Stimulated activated CD4-positive, alpha-beta T cell treated with anti-CD3 and anti-CD28 coated beads, Interleukin-12 subunit alpha, Interleukin-12 subunit beta, amount 100 ng/mL, for 24 hours (primary cell): ENCODE data around the gene ADAMTSL5.

Experiments
- DNase-seq, 2 experiments: peaks; one replicate each; pipeline ENCODE4 v3.0.0-alpha.2; 2020; ENCODE audit warnings: low read depth in 2 of 2

Gene ADAMTSL5

GRCh38 chr19:1495799-1496713 lies 16.8 kb downstream of the ADAMTSL5 start:
- no peak for DNase-seq

DNA sequence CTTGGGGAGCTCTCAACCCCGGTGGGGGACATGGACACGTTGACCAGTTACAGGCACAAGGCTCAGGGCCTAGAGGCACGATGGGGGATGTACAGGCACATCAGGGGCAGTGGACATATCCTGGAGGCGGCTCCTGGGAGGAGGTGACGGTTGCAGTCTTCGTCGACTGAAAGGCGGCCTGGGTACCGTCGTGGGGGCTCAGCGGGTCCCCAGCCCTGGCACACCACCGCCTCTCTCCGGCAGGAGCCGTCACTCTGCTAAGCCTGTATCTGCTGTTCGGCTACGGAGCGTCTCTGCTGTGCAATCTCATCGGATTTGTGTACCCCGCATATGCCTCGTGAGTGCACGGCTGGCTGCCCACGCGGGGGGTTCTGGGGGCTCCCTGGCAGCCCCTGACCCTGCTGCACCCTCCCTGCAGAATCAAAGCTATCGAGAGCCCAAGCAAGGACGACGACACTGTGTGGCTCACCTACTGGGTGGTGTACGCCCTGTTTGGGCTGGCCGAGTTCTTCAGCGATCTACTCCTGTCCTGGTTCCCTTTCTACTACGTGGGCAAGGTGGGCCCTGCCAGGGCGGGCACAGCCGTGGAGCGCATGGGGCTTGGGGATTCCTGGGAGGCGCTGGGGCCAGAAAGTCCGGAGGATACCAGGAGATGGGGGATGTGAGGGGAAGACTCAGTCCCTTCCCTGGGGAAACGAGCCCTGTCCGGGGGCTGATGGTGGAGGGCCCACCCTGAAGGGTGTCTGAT lies 17.6 kb downstream of the ADAMTSL5 start:
- DNase-seq: no peak

GRCh38 chr19:1494115-1494815 lies 18.6 kb downstream of the ADAMTSL5 start:
- DNase-seq: no peak

GRCh38 chr19:1492474-1493006 lies 20.3 kb downstream of the ADAMTSL5 start:
- no peak for DNase-seq

- DNase-seq: no peak
These were observed 21.0 kb downstream of the ADAMTSL5 start for GRCh38 chr19:1491849-1492170.

GRCh38 chr19:1491114-1491848 lies 21.5 kb downstream of the ADAMTSL5 start, which contains the start of gene REEP6:
Gene REEP6 (plus strand): TSS chr19:1491181. CDS start chr19:1491270, 89 bp downstream.
- DNase-seq: no peak

DNA sequence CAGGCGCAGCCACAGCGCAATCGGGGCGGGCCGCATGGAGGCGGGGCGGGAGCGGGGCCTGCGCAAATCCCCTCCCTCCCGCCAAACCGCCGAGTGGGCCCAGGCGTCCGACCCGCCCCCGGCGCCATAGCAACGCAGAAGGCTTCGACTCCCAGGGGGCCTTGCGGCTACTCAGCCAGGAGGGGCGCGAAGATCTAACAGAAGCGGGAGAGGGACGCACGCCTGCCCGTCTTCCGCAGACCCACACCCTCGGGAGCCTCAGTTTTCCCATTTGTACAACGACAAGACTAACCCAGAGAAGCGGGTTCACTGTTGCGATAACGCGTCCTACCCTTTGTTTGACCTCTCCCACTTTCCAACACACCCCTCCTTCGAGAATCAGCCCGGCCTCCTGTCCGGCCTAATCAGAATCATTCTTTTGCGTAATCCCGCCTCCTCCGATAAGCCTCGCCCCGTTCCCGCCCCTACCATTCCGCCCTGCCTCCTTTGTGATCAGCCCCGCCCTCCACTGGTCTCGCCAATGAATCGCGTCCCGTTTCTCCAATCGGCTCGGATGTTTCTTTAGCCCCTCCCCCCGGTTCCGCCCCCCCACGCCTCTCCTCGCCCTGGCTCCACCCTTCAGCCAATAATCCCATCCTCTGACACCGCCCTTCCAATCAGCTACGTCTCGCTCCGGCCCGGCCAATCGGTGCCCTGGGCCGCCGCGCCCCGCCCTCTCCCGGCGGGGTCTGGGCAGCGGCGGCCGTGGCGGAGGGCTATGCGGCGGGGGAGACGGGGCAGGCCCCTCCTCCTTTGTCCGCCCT lies 22.3 kb downstream of the ADAMTSL5 start, which contains the start of gene PCSK4:
Gene PCSK4 (minus strand): TSS at position 40 of the 803 bp plus-strand sequence. CDS start 4 bp downstream, at position 36.
- DNase-seq: peak; percentile 97 to 99

DNA sequence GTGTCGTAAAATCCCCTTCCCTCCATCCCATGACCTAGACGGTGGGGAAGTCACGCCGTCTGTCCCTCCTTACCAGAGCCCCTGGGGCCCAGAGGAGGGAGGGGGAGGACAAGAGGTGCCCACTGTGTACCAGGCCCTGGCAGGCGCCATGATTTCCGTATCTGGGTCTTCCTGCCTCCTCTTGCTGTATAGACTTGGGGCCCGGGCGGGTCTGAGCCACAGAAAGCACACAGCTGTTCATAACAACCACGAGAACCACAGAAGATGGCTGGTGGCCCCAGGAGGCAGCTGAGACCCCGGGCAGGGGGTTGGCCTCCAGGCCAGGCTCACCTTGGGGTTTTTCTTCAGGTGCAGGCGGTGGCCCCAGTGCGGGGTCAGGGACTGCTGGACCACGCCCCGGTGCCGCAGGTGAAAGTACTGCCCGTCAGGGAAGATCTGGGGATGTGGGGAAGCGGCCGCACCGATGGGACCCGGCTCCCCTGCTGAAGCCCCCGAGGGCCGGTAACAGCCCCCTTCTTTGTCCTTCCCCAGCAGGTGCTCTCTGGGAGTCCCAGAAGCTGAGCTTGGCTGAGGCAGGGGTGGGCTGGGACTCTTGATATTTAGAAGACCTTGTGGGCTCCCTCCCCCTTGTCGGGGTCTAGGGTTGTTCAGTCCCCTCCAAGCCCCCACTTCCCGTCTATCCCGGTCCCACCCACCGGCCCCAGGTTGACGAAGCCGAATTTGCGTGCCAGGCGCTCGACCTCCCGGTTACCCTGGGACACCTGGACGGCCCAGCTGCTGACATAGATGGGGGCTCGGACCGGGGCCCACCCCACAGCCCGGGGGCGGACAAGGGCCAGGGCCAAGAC lies 23.1 kb downstream of the ADAMTSL5 start:
- no peak for DNase-seq

- no peak for DNase-seq
These were observed 24.6 kb downstream of the ADAMTSL5 start for GRCh38 chr19:1488282-1488601.

- no peak for DNase-seq
These were observed 25.1 kb downstream of the ADAMTSL5 start for GRCh38 chr19:1487576-1488281.

- DNase-seq: no peak
These were observed 25.9 kb downstream of the ADAMTSL5 start for GRCh38 chr19:1486720-1487575.

DNA sequence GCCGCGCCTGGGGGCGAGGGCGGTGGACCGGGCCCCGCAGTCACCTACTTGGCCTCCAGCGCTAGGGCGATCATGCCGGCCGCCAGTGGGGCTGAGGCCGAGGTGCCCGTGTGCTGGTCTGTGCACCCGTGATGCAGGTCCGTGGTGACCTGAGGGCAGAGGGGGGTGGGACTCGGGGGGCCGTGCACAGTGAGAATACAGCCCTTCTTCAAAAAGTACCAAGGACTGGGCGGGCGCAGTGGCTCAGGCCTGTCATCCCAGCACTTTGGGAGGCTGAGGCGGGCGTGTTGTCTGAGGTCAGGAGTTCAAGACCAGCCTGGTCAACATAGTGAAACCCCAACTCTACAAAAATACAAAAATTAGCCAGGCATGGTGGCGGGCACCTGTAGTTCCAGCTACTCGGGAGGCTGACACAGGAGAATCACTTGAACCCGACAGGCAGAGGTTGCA lies 28.8 kb downstream of the ADAMTSL5 start:
- no peak for DNase-seq

DNA sequence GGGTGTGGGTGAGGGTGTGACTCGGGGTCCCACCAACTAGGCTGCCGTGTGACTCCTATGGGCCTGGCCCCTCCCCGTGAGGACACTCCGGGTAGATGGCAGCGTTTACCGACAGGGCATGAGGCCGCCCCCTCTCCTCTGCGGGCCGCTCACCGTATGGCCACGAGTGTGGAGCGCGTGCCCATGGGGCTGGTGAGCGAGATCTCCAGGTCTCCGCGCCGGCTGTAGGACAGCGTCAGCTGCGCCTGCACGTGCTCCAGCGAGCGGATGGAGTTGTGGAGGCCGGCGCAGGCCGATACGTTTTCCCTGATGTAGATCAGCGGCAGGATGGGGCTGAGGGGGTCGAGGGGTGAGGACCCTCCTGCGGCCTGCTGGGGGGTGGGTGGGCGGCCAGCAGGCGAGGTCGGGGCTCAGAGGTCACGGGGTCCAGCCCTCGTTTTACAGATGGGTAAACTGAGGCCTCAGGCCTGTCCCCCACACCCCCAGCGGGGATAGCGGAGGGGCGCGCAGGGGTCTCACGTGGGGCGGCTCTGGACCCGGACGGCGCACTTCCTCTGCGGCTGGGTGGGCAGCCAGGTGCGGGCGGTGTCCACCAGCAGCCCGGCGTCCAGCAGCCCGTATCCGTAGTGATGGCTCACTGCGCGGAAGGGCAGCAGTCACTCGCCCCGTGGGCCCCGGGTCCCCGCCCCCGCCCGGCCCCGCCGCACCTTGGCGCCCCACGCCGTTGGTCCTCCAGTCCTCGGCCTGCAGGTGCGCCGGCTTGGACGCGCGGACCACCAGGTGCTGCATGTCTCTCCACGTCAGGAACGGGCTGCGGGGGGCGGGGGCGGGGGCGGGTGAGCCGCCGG lies 29.5 kb downstream of the ADAMTSL5 start:
- no peak for DNase-seq

DNA sequence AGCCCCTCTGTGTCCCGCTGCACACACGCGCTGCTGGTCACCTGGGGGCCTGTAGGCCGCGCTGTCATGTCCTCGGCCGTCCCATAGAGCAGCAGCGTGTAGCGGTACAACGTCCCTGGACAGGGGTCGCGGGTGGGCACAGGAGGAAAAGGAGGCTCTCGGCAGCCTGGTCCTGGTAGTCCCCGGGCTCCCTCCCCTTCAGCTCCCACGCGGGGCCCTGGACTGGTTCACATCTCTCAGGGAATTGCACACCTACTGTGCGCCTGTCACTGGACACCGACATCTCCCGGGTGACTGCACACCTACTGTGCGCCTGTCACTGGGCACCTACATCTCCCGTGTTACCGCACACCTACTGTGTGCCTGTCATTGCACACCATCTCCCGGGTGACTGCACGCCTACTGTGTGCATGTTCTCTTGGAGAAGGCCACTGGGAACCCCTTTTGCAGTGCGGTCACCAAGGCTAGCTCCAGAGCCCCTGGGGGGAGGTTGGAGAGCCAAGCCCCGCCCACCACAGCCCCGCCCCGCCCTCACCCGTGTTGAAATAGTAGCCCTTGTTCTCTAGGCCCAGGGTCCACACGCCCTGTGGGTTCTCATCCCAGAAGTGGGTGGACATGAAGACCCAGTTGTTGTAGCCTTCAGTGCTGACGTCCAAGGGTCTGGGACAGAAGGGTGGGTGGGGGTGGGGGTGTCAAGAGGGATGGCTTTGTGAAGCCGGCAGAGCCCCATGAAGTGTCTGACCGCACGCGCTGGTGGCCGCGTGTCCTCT lies 30.3 kb downstream of the ADAMTSL5 start:
- no peak for DNase-seq

- DNase-seq: no peak
These were observed 30.9 kb downstream of the ADAMTSL5 start for GRCh38 chr19:1481893-1482360.
